Endothelial cell of umbilical vein (primary cell): ENCODE measurements around the gene CTNND2.

Experiments
- CTCF ChIP-seq, 2 donors: IDR thresholded peaks; 1 replicate in 1 of 2; 2 replicates in 1 of 2; pipeline ENCODE4 v1.5.1; 2011; ENCODE audit warnings: low read length in 2 of 2, mild to moderate bottlenecking in 2 of 2, moderate library complexity in 2 of 2, control low read depth in 1 of 2, inconsistent platforms in 1 of 2, low read depth in 1 of 2; ENCODE audit not compliant: insufficient read depth in 1 of 2; ENCODE audit errors: extremely low read depth in 1 of 2
- EZH2 ChIP-seq: IDR thresholded peaks from 2 replicates; pipeline ENCODE4 v1.6.1; 2012; ENCODE audit warnings: borderline replicate concordance, low read depth, mild to moderate bottlenecking, moderate library complexity, low read length, inconsistent platforms; ENCODE audit not compliant: severe bottlenecking
- GATA2 ChIP-seq: IDR thresholded peaks from 2 replicates; pipeline ENCODE4 v1.7.0; 2011; ENCODE audit warnings: low read depth, mild to moderate bottlenecking, moderate library complexity, mixed read lengths, low read length; ENCODE audit not compliant: insufficient read length, insufficient read depth
- MAX ChIP-seq: IDR thresholded peaks from 2 replicates; pipeline ENCODE4 v1.6.1; 2011; ENCODE audit not compliant: insufficient read depth, insufficient read length
- MYC ChIP-seq: IDR thresholded peaks from one replicate; pipeline ENCODE4 v1.6.1; 2011; ENCODE audit warnings: mild to moderate bottlenecking, low read depth, low read length
- POLR2A ChIP-seq: IDR thresholded peaks from 2 replicates; pipeline ENCODE4 v1.6.1; 2012; ENCODE audit warnings: low read depth, mild to moderate bottlenecking, control low read depth, low read length
- POLR2AphosphoS5 ChIP-seq: IDR thresholded peaks from 2 replicates; pipeline ENCODE4 v1.6.1; 2012; ENCODE audit warnings: low read depth, mild to moderate bottlenecking, control low read depth, low read length, moderate library complexity; ENCODE audit not compliant: insufficient read depth

- TF ChIP-seq CTCF (IDR thresholded peaks at IDR 0.05; ENCODE audit: extremely low read depth in 1 of 2, insufficient read depth in 1 of 2, low read depth in 1 of 2, low read length in 2 of 2) (no peak), POLR2AphosphoS5 (no peak), POLR2A (no peak), EZH2 (no peak), MYC (no peak), MAX (no peak), GATA2 (no peak)
Observed at GRCh38 chr5:11547730-11548129, 356.5 kb downstream of the CTNND2 start.
